OCI-LY7 (cell line): ENCODE measurements around the gene FCMR.

ENCODE experiments used
- EZH2phosphoT487 ChIP-seq: fragments of 200-600 bp; sonication (generic); IDR thresholded peaks from 2 replicates; pipeline ENCODE4 v1.6.1; 2018; ENCODE audit warnings: low read depth, borderline replicate concordance, mild to moderate bottlenecking, mixed run types, antibody characterized with exemption, low read length, moderate library complexity, mixed read lengths
- TF ChIP-seq, protein P1 (sequence below): fragments of 200-600 bp; sonication (generic); conservative IDR thresholded peaks from 2 replicates; pipeline ENCODE4 v1.5.1; 2014; ENCODE audit warnings: mild to moderate bottlenecking, antibody characterized with exemption, low read length, moderate library complexity, mixed read lengths

DNA sequence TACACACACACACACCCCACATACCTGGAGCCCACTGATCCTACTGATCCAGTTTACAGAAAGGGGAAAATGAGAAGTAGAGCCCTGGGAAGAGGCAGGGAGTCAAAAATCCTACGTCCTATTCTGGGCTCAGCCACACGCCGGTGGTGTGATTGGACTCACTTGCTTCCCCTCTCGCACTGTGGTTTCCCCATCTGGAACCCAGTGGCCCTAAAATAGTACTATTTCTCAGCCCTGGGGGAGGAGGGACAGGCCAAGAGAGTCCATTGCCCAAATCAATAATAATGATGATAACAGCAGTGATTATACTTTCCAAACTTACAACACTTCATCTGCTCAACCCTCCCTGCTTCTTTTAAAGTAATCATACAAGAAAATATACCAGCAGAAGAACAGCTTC, 27.5 kb upstream of the FCMR start:
- TF ChIP-seq, protein P1, sequence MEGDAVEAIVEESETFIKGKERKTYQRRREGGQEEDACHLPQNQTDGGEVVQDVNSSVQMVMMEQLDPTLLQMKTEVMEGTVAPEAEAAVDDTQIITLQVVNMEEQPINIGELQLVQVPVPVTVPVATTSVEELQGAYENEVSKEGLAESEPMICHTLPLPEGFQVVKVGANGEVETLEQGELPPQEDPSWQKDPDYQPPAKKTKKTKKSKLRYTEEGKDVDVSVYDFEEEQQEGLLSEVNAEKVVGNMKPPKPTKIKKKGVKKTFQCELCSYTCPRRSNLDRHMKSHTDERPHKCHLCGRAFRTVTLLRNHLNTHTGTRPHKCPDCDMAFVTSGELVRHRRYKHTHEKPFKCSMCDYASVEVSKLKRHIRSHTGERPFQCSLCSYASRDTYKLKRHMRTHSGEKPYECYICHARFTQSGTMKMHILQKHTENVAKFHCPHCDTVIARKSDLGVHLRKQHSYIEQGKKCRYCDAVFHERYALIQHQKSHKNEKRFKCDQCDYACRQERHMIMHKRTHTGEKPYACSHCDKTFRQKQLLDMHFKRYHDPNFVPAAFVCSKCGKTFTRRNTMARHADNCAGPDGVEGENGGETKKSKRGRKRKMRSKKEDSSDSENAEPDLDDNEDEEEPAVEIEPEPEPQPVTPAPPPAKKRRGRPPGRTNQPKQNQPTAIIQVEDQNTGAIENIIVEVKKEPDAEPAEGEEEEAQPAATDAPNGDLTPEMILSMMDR: no peak
- no peak for TF ChIP-seq EZH2phosphoT487
